ENCODE measurements around the gene LCE1F. TPM values are rescaled to one million over a fixed set of nuclear protein-coding genes. Genes with fewer than 3 reads are reported as not detected.

The LCE1F gene
- total RNA-seq, 1 experiment from 2014 or later, result not detected

DNA sequence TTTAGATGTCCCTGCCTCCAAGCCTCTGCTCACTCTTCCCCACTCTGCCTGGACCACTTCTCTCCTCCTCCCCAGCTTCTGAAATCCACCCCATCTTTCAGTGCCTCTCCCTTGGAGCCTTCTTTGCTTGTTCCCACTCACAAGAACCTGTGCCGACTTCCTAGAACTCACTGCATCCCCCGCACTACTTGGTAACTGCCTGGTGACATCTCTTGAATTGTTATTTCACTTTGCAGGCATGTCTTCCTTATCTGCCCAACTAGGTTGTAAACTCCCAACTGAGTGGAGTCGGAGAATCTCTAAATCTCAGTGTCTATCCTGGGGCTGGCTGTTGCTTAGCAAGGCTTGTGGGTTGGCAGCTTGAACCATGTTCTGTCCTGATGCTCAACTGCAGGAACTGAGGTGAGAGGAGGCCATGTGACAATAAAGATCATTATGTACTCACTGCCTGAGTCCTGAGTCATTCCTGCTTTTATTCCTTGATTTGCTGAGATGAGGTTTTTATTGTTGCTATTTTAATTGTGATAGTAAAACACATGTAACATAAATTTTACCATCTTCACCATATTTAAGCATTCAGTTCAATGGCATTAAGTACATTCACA is 13.2 kb upstream of the LCE1F start:
- intact Hi-C loops (cut with micrococcal nuclease; ENCODE audit: unreplicated experiment), result no loop called here
- no peaks in the 10 kb centered on the region for H3K27me3 ChIP-seq (replicated peaks; ENCODE audit: control insufficient read depth, insufficient read depth, low read length)
- Mint-ChIP-seq H3K4me3 (ENCODE audit: unreplicated experiment) (no peak overlapping the region), H3K4me1 (ENCODE audit: low read depth, unreplicated experiment) (no peaks in the 10 kb centered on the region), H3K36me3 (ENCODE audit: insufficient read depth, unreplicated experiment) (no peaks in the 10 kb centered on the region), H3K27me3 (ENCODE audit: insufficient read depth, unreplicated experiment) (peaks cover 12% of the 10 kb centered on the region), H3K27ac (ENCODE audit: unreplicated experiment) (no peak overlapping the region), H3K9me3 (ENCODE audit: unreplicated experiment) (no peaks in the 10 kb centered on the region)
- no peak overlapping the region for H3K4me3 ChIP-seq (ENCODE audit: low read depth, low read length)
- TF ChIP-seq, protein P1, sequence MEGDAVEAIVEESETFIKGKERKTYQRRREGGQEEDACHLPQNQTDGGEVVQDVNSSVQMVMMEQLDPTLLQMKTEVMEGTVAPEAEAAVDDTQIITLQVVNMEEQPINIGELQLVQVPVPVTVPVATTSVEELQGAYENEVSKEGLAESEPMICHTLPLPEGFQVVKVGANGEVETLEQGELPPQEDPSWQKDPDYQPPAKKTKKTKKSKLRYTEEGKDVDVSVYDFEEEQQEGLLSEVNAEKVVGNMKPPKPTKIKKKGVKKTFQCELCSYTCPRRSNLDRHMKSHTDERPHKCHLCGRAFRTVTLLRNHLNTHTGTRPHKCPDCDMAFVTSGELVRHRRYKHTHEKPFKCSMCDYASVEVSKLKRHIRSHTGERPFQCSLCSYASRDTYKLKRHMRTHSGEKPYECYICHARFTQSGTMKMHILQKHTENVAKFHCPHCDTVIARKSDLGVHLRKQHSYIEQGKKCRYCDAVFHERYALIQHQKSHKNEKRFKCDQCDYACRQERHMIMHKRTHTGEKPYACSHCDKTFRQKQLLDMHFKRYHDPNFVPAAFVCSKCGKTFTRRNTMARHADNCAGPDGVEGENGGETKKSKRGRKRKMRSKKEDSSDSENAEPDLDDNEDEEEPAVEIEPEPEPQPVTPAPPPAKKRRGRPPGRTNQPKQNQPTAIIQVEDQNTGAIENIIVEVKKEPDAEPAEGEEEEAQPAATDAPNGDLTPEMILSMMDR (IDR thresholded peaks at IDR 0.05; ENCODE audit: insufficient read depth in 1 of 2, low read depth in 1 of 2, low read length in 1 of 2, severe bottlenecking in 1 of 2, unreplicated experiment in 1 of 2), result no peak
- H3K4me1 ChIP-seq, result no peaks in the 10 kb centered on the region
- ChIA-PET CTCF (no interaction called here), POLR2A (no interaction called here)
- no peaks in the 10 kb centered on the region for H3K36me3 ChIP-seq (ENCODE audit: control insufficient read depth, insufficient read depth, low read length)
- no peak for DNase-seq
- no TSS peak for BruUV-seq (replicated peaks)
- no peaks in the 10 kb centered on the region for H3K9me3 ChIP-seq

DNA sequence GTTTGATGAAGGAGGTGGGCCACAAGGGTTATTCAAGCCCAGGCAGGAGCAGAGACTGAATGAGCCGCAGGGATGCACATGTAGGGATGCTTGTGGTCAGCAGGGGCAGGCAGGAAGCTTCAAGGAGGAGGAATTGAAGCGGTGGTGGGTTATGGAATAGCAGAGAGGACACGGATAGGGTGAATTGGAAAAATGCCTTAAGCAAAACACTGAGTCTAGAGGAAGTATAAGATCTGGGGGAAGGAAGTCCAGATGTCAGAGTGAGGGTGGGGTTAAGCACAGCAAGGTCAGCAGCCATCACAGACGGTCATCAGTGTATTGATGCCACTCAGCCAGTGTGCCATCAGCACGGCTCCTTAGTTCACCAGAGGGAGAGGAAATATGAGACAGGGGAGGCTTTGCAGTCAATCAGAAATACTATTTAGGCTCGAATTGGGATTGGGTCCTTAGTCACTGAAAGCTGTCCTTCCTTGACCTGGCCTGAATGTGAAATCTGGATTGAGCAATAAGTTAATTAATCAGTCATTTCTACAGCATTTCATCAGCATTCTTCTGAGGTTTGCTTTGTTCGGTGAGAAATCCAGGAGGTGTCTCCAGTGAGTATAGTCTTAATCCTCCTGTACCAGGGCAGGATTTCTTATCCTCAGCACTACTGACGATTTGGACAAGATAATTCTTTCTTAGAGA is 6.0 kb upstream of the LCE1F start:
- Mint-ChIP-seq H3K9me3 (ENCODE audit: unreplicated experiment) (no peaks in the 10 kb centered on the region), H3K4me1 (ENCODE audit: low read depth, unreplicated experiment) (no peaks in the 10 kb centered on the region), H3K4me3 (ENCODE audit: unreplicated experiment) (no peak overlapping the region), H3K27ac (ENCODE audit: unreplicated experiment) (no peak overlapping the region), H3K36me3 (ENCODE audit: insufficient read depth, unreplicated experiment) (no peaks in the 10 kb centered on the region), H3K27me3 (ENCODE audit: insufficient read depth, unreplicated experiment) (peaks cover 13% of the 10 kb centered on the region)
- DNase-seq, result no peak
- CTCF ChIA-PET, result no interaction called here
- intact Hi-C loops (cut with micrococcal nuclease; ENCODE audit: unreplicated experiment), result no loop called here
- H3K36me3 ChIP-seq (ENCODE audit: control insufficient read depth, insufficient read depth, low read length), result no peaks in the 10 kb centered on the region
- no peaks in the 10 kb centered on the region for H3K9me3 ChIP-seq
- no peak overlapping the region for H3K4me3 ChIP-seq (ENCODE audit: low read depth, low read length)
- no TSS peak for BruUV-seq (replicated peaks)
- TF ChIP-seq, protein P1 (IDR thresholded peaks at IDR 0.05; ENCODE audit: insufficient read depth in 1 of 2, low read depth in 1 of 2, low read length in 1 of 2, severe bottlenecking in 1 of 2, unreplicated experiment in 1 of 2), result no peak
- H3K27me3 ChIP-seq (replicated peaks; ENCODE audit: control insufficient read depth, insufficient read depth, low read length), result no peaks in the 10 kb centered on the region; the same call in 1 of the 2 replicates
- POLR2A ChIA-PET, result no interaction called here
- no peaks in the 10 kb centered on the region for H3K4me1 ChIP-seq

DNA sequence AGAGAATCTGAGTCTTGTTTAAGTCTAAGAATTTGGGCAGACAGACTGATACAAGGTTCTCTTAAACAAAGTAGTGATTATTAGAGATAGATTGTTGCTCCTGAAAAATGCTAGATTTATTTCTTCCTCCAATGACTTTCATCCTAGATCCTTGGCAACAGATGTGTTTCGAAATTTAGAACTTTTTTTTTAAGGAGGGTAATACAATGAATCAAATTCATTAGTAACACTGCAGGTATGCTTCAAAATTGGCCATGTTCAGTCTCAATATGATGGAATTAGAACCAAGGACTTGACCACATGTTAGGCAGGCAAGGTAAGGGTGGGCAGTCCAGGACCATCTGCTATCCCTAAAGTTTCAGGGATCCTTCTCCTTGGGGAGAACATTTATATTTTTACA is 4.5 kb upstream of the LCE1F start:
- CTCF ChIA-PET, result no interaction called here
- intact Hi-C loops (cut with micrococcal nuclease; ENCODE audit: unreplicated experiment), result no loop called here
- no peaks in the 10 kb centered on the region for H3K36me3 Mint-ChIP-seq (ENCODE audit: insufficient read depth, unreplicated experiment)
- no TSS peak for BruUV-seq (replicated peaks)
- H3K4me3 Mint-ChIP-seq (ENCODE audit: unreplicated experiment), result no peak overlapping the region
- H3K9me3 Mint-ChIP-seq (ENCODE audit: unreplicated experiment), result no peaks in the 10 kb centered on the region
- Histone ChIP-seq H3K27me3 (replicated peaks; ENCODE audit: control insufficient read depth, insufficient read depth, low read length) (no peaks in the 10 kb centered on the region; the same call in 1 of the 2 replicates), H3K4me3 (ENCODE audit: low read depth, low read length) (no peak overlapping the region), H3K9me3 (no peaks in the 10 kb centered on the region), H3K4me1 (no peaks in the 10 kb centered on the region), H3K36me3 (ENCODE audit: control insufficient read depth, insufficient read depth, low read length) (no peaks in the 10 kb centered on the region)
- DNase-seq, result no peak
- H3K27ac Mint-ChIP-seq (ENCODE audit: unreplicated experiment), result no peak overlapping the region
- TF ChIP-seq, protein P1 (IDR thresholded peaks at IDR 0.05; ENCODE audit: insufficient read depth in 1 of 2, low read depth in 1 of 2, low read length in 1 of 2, severe bottlenecking in 1 of 2, unreplicated experiment in 1 of 2), result no peak
- H3K4me1 Mint-ChIP-seq (ENCODE audit: low read depth, unreplicated experiment), result no peaks in the 10 kb centered on the region
- POLR2A ChIA-PET, result no interaction called here
- peaks cover 17% of the 10 kb centered on the region for H3K27me3 Mint-ChIP-seq (ENCODE audit: insufficient read depth, unreplicated experiment)

All from Caco-2 (cell line).